ENCODE results near the gene LIPI.
"Not testable (repeated sequence)": the region's sequence is repeated elsewhere in the genome, so short reads cannot be mapped to it uniquely, and the experiment has no call there.

Gene LIPI

DNA sequence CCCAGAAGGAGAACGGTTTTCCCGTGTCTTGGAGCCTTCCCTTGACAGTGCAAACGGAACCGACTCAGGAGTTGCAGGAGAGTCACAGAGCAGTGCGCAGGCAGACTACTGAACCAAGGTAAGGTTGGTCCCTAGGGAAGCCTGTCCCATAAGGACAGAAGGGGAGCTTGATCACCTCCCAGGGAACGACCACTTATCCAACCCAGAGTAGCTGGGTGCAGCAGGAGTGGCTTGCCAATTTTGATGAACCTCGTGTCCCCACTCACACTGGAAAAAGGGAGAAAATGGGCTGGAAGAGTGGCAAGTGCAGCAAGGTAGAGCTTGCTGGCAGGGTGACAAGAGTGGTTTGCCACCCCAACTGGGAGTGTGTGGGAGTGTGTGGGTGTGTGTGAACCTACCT is 95.1 kb downstream of the LIPI start:
- DNase-seq, result no peak

DNA sequence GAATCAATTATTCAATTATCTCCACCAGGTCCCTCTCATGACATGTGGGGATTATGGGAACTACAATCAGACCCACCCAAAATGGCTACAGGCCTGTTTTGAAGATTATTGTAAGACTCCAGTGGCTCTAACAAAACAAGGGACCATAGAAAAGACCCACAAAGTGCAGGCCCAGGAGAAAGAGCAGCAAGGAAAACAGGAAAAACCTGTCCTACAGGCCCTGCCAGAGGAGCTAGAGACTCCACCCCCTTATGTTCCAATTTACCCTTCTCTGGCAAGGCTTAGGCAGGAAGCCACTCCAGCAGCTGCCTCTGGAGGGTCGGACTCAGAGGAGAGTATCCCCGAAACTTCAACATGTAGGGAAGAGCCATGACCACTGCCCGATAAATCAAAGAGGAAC is 96.5 kb downstream of the LIPI start:
- DNase-seq, result no peak

DNA sequence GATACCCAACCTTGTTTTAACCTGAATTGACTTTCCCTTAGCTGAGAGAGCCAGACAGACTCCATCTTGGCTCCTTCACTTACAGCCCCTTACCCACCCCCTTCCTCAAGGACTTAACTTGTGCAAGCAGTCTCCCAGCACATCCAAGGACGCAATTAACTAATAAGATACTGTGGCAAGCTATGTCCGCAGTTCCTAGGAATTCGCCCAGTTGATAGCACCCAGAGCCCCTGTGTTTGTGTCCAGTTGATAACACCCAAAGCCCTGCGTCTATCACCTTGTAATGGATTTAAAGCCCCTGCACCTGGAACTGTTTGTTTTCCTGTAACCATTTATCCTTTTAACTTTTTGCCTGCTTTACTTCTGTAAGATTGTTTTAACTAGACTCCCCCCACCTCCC is 106.2 kb downstream of the LIPI start:
- not testable (repeated sequence) for DNase-seq

DNA sequence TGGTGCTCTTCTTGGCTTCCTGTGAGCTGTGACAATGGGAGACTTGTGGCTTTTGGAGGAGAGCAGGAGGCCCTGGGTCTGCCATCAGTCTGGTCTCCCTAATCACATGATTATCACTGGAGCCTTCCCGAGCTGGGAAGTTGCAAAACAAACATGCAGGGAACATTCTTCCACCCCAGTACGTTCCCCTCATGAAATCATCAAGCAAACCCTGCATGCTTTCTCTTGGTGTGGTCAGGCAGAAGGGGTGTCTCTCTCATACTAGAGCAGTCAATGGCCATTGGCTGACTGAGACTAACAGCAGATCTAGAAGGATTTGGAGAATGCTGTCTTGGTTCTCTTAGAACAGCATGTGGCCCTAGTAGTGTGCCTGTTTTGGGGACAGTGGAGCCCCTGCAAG is 111.2 kb downstream of the LIPI start:
- DNase-seq, result no peak

DNA sequence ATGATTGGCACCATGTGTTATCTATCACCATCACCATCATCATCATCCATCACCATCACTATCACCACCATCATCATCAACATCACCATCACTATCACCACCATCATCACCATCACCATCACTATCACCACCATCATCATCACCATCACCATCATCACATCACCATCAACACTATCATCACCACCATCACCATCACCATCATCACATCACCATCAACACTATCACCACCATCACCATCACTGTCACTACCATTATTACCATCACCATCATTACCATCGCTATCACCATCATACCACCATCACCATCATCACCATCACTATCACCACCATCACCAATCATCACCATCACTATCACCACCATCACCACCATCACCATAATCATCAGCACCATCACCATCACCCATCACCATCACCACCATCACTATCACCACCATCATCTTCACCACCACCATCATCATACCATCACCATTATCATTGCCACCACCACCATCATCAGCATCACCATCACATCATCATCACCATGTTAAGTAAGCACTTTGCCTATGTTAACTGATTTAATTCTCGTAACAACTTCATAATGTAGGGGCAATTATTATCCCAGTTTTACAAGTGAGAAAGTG is 112.8 kb downstream of the LIPI start:
- no peak for DNase-seq

DNA sequence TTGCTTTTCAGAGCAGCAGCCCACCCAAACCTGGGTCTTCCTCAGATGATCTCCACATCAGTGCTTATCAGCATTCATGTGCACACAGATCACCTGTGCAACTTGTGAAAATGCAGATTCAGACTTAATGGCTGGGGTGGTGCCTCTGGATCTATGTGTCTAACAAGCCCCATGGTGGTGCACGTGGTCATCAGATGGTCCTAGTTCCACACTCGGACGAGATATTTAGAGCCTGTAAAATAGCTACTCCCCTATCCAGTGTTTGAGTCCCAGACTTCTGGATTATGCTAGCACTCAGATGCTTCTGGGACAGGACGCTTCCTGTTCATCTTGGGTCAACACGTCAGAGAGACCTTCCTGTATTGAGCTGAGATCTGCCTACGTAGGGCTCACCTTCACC is 114.2 kb downstream of the LIPI start:
- no peak for DNase-seq

DNA sequence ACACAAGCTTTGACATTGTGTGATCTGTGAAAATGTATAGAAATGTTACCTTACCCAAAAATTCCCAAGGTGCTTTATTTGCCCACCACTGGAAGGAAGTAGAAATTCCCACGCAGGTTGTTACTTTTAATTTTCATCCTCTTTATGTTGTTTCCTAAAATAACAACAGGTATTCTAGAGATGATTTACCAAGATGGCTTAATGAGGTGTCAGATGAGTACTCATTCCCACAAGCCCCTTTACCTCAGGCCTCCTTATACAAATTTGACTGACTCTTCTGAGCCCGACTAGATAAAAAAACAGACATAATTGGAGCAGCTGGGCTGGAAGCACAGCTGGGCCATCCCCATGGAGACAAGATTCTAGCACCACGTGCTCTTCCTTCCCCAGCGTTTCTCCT is 114.6 kb downstream of the LIPI start:
- no peak for DNase-seq

DNA sequence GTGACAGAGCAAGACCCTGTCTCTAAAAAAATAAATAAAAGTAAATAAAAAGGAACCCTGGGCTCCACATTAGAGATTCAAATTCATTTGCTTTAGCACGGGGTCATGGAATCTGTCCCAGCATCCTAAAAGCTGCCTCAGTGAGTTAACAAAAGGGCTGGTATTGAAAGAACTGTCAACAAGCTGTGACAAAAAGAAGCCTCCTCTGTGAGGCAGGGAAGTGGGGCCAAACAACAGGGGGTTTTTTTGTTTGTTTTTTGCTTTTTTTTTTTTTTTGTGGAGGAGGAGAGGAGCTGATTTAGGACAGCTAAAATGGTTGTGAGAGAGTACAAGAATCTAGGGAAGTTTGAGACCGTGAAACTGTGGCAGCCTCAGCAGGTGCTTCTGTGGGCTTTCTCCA is 115.7 kb downstream of the LIPI start:
- DNase-seq, result no peak

DNA sequence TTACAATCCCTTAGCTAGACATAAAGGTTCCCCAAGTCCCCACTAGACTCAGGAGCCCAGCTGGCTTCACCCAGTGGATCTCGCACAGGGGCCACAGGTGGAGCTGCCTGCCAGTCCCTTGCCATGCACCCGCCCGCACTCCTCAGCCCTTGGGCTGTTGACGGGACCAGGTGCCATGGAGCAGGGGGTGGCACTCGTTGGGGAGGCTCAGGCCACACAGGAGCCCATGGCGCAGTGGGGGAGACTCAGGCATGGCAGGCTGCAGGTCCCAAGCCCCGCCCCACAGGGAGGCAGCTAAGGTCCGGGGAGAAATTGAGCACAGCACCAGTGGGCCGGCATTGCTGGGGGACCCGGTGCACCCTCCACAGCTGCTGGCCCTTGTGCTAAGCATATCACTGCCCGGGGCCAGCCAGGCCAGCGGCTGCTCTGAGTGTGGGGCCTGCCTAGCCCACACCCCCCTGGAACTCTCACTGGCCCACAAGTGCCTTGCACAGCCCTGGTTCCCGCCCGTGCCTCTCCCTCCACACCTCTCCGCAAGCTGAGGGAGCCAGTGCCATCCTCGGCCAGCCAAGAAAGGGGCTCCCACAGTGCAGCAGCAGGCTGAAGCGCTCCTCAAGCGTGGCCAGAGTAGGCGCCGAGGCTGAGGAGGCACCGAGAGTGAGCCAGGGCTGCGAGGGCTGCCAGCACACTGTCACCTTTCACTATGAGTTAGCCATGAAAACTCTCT is 117.8 kb downstream of the LIPI start:
- DNase-seq, result no peak

DNA sequence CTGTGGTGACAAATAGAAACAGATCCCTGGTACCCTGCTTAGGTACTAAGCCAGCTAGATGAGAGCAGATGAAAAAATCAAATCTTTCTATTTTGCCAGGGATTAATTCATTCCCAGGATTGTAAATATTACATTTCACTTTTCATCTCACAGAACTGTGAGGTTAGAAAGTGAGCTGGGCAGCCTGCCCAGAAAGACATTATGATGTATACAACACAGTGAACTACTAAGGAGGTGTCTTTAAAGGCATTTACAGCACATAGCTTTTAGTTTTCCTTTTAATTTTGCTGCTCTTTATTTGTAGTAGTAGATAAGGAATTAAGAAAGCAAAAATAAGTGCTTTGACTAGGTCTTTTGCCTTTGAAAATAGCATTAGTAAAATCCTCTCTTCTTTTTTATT is 120.6 kb downstream of the LIPI start:
- DNase-seq, result not testable (repeated sequence)

DNA sequence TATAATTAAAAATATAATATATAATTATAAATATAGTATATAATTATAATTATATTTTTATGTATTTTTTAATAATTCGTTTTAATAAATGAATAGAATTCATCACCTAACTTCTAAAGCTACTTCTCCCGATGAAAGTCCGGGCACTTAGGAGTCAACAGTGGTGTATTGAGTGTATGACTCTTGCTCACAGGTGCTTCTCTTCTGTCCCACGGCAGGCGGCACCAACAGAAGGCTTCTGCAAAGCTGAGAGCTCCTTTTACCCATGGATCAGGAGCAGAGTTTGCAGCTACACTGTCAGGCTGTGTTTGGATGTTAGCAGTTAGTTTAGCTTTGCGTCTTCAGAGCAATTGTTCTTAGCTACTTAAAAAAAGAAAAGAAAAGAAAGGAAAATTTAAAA is 122.4 kb downstream of the LIPI start:
- DNase-seq, result no peak

DNA sequence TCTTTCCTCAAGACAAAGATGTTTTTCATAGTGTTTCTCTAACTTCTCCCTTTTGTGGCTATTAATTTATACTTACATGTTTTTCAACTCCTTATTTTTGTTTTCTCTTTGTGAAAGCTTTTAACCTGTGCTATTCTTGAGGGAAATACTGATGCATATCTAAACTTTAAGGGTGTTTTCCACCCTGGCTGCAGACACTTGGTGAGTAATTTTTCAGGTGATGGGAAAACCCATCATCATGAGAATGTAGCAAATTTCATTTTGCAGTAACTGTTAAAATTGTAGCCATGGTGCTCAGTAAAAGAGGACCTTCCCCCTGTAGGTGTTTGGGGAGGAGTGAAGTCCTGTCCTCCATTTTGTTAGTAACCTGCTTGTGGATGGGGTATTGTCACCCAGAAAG is 124.2 kb downstream of the LIPI start:
- no peak for DNase-seq

DNA sequence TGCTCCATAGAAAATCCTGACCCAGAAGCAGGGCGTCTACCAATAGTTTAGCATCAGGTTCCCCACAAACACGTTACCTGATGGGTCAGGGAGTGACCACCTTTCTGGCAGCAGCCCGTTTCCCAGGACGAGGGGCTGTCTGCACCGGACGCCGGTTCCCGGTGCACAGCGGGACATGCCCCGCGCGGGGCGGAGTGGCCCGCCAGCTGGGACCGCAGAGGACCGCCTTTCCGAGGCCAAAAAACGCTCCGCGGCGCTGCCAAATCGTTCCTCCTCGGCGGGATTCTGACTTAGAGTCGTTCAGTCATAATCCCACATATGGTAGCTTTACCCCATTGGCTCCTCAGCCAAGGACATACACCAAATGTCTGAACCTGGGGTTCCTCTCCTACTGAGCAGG is 126.1 kb downstream of the LIPI start:
- DNase-seq, result no peak

DNA sequence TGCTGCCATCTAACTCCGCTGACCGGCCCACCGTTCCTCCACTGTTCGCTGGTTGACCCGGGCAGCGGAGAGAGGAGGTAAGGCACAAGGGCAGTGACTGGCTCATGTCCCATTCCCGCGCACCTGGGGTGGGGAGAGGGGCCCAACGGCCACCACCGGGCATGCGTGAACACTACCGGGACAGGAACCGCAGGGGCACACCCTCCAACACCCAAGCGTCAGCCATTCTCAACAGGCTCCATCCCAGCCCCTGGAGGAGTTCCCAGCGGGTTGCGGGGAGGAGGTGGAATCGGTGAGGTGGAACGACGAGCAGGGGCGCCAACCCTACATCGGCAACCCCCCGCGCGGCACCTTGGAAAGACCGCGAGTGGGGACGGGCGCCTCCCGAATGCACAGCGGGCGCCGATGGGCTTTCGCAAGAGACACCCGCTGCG is 126.7 kb downstream of the LIPI start:
- DNase-seq, result no peak

DNA sequence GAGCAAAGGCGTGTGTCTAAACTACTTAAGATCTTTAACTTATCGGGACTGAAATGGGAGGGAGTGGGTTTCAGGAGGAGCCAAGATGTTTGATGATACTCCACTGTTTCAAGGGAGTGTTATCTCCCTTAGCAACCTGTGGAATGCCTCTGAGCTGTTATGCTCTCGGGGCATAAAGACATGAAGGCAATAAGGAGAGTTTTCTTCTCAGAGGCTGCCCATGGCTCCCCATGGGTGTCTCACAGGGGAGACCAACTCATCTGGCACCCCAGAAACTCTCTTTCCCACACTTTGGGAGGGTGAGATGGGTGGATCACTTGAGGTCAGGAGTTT is 130.0 kb downstream of the LIPI start:
- DNase-seq, result no peak

DNA sequence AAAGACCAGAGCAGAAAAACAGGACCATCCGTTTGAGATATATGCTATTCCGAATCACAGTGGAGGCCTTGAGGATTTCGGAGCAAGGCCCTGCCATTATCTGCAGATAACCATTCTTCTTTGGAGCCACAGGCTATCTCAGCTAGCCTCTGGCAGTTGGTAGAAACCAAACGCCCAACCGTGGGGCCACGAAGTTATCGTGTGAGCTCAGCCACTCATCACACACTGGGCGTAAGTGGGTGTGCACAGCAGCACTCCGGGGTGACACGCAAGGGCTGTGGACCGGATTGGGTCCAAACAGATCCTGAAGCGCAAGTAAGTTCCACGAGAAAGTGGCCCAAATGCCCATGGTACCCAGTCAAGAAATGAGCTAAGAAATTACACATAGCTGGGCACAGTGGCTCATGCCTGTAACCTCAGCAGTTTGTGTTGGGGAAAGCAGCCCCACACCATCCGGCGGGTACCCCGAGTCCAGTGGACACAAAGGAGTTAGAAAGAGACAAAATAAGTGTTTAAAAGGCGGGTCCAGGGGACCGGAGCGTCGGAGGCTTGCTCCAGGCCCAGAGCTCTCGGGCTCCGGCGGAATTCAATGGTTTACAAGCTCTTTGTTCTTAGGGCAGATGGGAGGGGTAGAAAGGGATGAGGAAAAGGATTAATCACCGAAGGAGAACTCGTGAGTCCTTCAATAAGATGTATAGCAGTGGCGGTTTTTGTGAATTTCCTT is 130.6 kb downstream of the LIPI start:
- DNase-seq, result no peak

DNA sequence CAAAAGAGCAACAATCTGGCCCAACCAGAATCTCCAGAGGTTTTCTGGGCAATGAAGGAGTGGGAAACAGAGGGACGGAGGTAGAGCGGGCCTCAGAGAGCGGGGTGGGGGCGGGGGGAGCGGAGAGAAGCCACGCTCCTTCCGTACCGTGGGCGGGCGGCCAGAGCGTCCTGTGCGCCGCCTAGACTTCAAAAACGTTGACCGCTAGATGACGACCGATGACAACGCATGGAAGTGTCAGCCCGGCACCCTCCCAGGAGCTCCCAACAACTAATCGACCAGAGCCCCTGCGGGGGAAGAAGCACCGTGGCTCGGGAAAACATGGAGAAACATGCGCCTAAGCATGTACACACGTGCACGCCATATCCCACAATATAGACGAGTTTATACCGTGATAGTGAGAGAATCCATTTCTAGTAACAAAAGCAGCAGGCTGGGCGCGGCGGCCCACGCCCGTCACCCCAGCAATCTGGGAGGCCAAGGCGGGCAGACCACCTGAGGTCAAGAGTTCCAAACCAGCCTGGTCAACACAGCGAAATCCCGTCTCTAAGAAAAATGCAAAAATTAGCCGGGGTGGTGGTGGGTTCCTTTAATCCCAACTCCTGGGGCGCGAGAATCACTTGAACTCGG is 131.9 kb downstream of the LIPI start:
- no peak for DNase-seq

DNA sequence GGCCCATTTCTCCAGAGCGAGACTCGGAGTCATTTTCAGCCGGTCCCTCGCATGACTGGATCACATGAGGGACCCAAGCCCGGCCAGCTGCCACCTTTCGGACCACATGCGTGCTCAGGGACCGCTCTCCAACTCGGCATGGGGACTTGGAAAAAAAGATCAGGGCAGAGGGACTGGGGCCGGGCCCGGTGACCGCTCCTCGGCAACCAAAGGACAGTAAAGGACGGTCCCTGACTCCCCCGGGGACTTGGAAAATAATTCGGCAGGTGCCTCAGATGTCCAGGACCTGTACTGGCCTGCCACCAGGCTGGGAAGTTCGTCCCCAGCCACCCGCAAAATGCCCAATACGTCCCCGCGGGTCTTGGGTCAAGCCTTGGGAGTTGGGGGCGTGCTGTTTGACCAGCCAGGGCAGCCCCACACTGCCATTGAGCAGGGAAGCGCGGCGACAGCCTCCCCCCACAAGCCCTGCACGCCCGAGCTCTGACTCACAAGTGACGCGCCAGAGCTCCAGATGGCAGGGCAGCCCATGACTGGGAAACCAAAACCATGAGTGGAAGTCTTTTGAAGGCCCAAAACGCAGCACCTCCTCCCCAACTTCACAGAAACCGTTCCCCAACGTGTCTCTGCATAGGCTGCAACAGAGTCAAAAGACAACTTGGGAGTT is 134.5 kb downstream of the LIPI start:
- no peak for DNase-seq

DNA sequence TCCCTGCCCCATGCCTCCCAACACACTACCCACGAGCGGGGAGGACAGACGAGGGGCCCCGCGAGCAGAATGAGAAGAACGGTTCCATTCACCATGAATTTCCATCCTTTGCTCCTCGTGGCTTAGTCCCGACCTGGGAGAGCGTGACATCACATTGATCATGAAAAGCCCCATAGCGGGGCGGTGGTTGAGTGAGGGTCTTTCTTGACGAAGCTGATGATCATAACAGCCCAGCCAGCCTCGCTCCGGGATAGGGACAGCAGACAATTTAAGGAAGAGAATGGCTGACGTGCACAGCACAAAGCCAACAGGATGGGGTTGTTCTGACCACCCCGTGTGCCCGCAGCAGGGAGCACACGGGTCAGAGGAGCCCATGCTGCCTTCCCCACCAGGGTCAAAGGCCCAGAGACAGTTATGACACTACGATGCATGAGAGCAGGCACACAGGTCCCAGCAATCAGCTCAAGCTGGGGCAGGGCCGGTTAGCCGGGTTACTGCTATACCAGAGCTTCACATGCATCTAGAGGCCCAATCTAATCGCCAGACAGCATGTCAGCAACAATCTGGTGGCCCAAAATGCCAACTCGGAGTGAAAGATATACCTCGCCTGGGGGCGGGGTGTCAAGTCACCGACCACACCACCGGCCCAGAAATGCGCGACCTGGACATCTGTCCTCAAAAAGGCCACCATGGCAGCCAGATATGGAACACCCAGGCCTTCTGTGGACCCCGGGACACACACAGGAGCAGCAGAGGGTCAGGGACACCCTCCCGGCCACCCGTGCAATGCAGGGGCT is 135.2 kb downstream of the LIPI start:
- no peak for DNase-seq

DNA sequence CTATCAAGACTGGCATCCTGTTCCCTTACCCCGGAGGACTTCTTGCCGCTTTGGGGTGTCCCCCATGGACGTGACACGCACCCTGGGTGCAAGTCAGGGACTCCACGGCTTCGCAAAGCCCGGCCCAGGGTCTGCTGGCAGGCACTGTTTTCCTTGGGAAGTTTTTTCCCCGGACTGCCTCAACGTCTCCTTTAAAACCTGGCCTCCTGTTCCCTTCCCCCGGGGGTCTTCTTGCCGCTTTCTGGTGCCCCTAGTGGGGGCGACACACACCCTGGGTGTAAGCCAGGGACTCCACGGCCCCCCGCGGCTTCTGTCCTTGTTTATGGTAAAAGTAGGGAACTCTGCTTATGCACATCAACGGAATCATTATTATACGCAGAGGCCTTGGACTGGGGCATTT is 136.6 kb downstream of the LIPI start:
- no peak for DNase-seq

DNA sequence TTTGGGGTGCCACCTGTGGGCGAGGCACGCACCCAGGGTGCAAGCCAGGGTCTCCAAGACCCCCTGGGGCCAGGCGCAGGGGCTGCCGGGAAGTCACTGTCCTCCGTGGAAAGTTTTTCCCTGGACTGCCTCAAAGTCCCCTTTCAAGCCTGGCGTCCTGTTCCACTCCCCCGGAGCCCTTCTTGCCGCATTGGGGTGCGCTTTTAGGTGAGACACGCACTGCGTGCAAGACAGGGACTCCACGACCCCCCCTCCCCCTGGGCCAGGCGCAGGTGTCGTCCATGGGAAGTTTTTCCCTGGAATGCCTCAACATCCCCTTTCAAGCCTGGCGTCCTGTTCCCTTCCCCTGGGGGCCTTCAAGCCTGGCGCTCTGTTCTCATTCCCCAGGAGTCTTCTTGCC is 137.1 kb downstream of the LIPI start:
- no peak for DNase-seq

DNA sequence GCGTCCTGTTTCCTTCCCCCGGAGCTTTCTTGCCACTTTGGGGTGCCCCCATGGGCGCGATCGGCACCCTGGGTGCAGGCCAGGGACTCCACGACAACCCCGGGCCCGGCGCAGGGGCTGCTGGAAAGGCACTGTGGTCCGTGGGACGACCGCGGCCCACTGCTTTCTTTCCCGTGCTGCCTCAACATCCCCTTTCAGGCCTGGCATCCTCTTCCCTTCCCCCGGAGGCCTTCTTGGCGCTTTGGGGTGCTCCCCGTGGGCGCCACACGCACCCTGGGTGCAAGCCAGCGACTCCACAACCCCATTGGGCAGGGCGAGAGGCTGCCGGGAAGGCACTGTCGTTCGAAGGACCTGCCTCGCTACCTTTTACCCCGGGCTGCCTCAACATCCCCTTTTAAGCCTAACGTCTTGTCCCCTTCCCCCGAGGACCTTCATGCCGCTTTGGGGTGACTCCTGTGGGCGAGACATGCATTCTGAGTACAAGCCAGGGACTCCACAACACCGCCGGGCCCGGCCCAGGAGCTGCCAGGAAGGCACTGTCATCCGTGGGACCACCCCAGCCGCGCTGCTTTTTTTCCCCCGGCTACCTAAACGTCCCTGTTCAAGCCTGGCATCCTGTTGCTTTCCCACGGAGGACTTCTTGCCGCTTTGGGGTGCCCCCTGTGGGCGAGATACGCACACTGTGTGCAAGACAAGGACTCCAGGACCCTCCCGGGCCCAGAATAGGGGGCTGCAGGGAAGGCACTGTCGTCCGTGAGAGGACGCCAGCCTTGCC is 137.8 kb downstream of the LIPI start:
- no peak for DNase-seq

Measured in NCI-H1417 treated with DMSO at 0.1 percent for 48 hours (cell line).